ENCODE data around the gene SLC9A4. TPM values are rescaled to one million over a fixed set of nuclear protein-coding genes. Genes with fewer than 3 reads are reported as not detected.

Gene SLC9A4
- total and polyA plus RNA-seq, 2 of the 4 experiments (the other 2 are of a cell fraction): not detected

DNA sequence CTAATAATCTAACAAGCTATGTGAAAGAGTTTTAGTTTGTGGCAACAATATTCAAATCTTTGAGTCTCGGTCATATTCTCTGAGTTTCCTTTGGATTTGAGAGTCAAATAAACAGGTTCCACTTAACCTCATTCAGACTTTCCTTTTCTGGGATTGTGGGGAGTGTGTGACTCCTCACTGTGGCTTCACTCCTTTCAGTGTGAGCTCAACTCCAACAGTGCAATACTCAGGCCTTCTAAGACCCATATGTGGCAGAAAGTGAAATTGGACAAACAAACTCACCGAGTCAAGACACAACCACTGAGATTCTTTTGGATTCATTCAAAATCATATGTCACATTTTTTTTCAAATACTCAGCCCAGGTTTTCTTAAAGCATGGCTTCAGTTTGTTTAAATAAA lies 25.4 kb downstream of the SLC9A4 start:
- ChIA-PET CTCF (no interaction called here), POLR2A (ENCODE audit: unreplicated experiment) (no interaction called here)
- H2AK9ac ChIP-seq (replicated peaks; ENCODE audit: low read depth, low read length, poor library complexity): no peak overlapping the region
- peaks cover 3% of the 10 kb centered on the region for H3K27me3 ChIP-seq (ENCODE audit: control insufficient read depth, insufficient read depth, low read length)
- H2BK20ac ChIP-seq (ENCODE audit: low read depth, low read length): no peak overlapping the region
- no peaks in the 10 kb centered on the region for H3K9me3 ChIP-seq (ENCODE audit: control insufficient read depth, insufficient read depth, low read length)
- in situ Hi-C loops (cut with MboI; ENCODE audit: low sequenced_read_pairs) (no loop called here), intact Hi-C loops (cut with micrococcal nuclease) (no loop called here), dilution Hi-C loops (cut with HindIII; ENCODE audit: low sequenced_read_pairs, unreplicated experiment) (no loop called here)
- no peak overlapping the region for H3K14ac ChIP-seq (replicated peaks; ENCODE audit: low read depth, low read length)
- no peak overlapping the region for H3K23ac ChIP-seq (ENCODE audit: low read depth, low read length)
- H3K9ac ChIP-seq (ENCODE audit: low read depth, low read length): no peak overlapping the region
- H3K56ac ChIP-seq (ENCODE audit: extremely low read depth, insufficient read depth, low read length): no peak overlapping the region
- no peak overlapping the region for H2BK120ac ChIP-seq (ENCODE audit: low read depth, low read length)
- no peaks in the 10 kb centered on the region for H3K4me1 ChIP-seq (ENCODE audit: control insufficient read depth, insufficient read depth, low read length)
- H3K4ac ChIP-seq (ENCODE audit: low read depth, low read length): no peak overlapping the region
- H2BK5ac ChIP-seq (ENCODE audit: low read depth, low read length, poor library complexity, severe bottlenecking): no peak overlapping the region
- no peaks in the 10 kb centered on the region for H3K79me1 ChIP-seq (ENCODE audit: low read depth in 1 of 2, low read length in 2 of 2)
- no peaks in the 10 kb centered on the region for H4K20me1 ChIP-seq (ENCODE audit: insufficient read depth, low read length)
- TF ChIP-seq, protein P1, sequence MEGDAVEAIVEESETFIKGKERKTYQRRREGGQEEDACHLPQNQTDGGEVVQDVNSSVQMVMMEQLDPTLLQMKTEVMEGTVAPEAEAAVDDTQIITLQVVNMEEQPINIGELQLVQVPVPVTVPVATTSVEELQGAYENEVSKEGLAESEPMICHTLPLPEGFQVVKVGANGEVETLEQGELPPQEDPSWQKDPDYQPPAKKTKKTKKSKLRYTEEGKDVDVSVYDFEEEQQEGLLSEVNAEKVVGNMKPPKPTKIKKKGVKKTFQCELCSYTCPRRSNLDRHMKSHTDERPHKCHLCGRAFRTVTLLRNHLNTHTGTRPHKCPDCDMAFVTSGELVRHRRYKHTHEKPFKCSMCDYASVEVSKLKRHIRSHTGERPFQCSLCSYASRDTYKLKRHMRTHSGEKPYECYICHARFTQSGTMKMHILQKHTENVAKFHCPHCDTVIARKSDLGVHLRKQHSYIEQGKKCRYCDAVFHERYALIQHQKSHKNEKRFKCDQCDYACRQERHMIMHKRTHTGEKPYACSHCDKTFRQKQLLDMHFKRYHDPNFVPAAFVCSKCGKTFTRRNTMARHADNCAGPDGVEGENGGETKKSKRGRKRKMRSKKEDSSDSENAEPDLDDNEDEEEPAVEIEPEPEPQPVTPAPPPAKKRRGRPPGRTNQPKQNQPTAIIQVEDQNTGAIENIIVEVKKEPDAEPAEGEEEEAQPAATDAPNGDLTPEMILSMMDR (conservative IDR thresholded peaks at IDR 0.05; ENCODE audit: low read depth, low read length): no peak
- TF ChIP-seq RFX5 (IDR thresholded peaks at IDR 0.05; ENCODE audit: low read depth, low read length) (no peak), FOS (IDR thresholded peaks at IDR 0.05; ENCODE audit: low read depth, low read length) (no peak)
- BruUV-seq (replicated peaks): no TSS peak
- H3K36me3 ChIP-seq (ENCODE audit: control insufficient read depth, insufficient read depth, low read length): no peaks in the 10 kb centered on the region
- H2AFZ ChIP-seq (replicated peaks; ENCODE audit: low read length, poor library complexity): no peak overlapping the region
- ATAC-seq (ENCODE audit: low read depth): no peak
- no peak overlapping the region for H4K91ac ChIP-seq (ENCODE audit: insufficient read depth, low read depth, low read length)
- WGBS, 2 experiments (ENCODE audit: extremely low coverage in 2 of 2, insufficient read length in 1 of 2): no CpG with 5 or more reads among the region's 2 CpGs
- no peak overlapping the region for H3K18ac ChIP-seq (ENCODE audit: low read depth, low read length)
- no peak for DNase-seq
- H4K8ac ChIP-seq (ENCODE audit: low read depth in 2 of 2, low read length in 2 of 2): no peak overlapping the region
- H3K4me2 ChIP-seq (ENCODE audit: low read depth, low read length): no peak overlapping the region
- no peak overlapping the region for H3K27ac ChIP-seq (ENCODE audit: insufficient read depth, low read length)
- H2BK15ac ChIP-seq (ENCODE audit: low read depth, low read length): no peak overlapping the region
- no peaks in the 10 kb centered on the region for H3K9me1 ChIP-seq (ENCODE audit: insufficient read depth, low read length)
- H3K4me3 ChIP-seq (ENCODE audit: insufficient read depth, low read depth, low read length): no peak overlapping the region
- no peak overlapping the region for H4K5ac ChIP-seq (ENCODE audit: low read depth, low read length)
- H2AK5ac ChIP-seq (ENCODE audit: low read depth, low read length): no peak overlapping the region
